ENCODE data around the gene AK1. TPM values are rescaled to one million over a fixed set of nuclear protein-coding genes. Genes with fewer than 3 reads are reported as not detected.

AK1 gene
- total RNA-seq, 1 donor, result 37.1 TPM

GRCh38 chr9:127909839-127910273, 32.4 kb upstream of the AK1 start:
- no peak for TF ChIP-seq CTCF (IDR thresholded peaks at IDR 0.05; ENCODE audit: insufficient read depth, low read depth, low read length)
- DNase-seq (ENCODE audit: low read depth), result no peak
- H3K4me3 ChIP-seq (ENCODE audit: low read depth, low read length), result no peak overlapping the region

GRCh38 chr9:127908660-127908926, 31.1 kb upstream of the AK1 start:
- no peak for TF ChIP-seq CTCF (IDR thresholded peaks at IDR 0.05; ENCODE audit: insufficient read depth, low read depth, low read length)
- no peak for DNase-seq (ENCODE audit: low read depth)
- no peak overlapping the region for H3K4me3 ChIP-seq (ENCODE audit: low read depth, low read length)

GRCh38 chr9:127907867-127908659, 30.6 kb upstream of the AK1 start:
- no peak for DNase-seq (ENCODE audit: low read depth)
- no peak for TF ChIP-seq CTCF (IDR thresholded peaks at IDR 0.05; ENCODE audit: insufficient read depth, low read depth, low read length)
- H3K4me3 ChIP-seq (ENCODE audit: low read depth, low read length), result no peak overlapping the region

- DNase-seq (ENCODE audit: low read depth), result no peak
- TF ChIP-seq CTCF (IDR thresholded peaks at IDR 0.05; ENCODE audit: insufficient read depth, low read depth, low read length), result no peak
- no peak overlapping the region for H3K4me3 ChIP-seq (ENCODE audit: low read depth, low read length)
Measured at GRCh38 chr9:127905788-127906191, 28.3 kb upstream of the AK1 start.

- no peak for TF ChIP-seq CTCF (IDR thresholded peaks at IDR 0.05; ENCODE audit: insufficient read depth, low read depth, low read length)
- no peak overlapping the region for H3K4me3 ChIP-seq (ENCODE audit: low read depth, low read length)
- no peak for DNase-seq (ENCODE audit: low read depth)
Measured at GRCh38 chr9:127905004-127905728, 27.7 kb upstream of the AK1 start.

GRCh38 chr9:127904561-127905003, 27.1 kb upstream of the AK1 start:
- H3K4me3 ChIP-seq (ENCODE audit: low read depth, low read length), result no peak overlapping the region
- no peak for DNase-seq (ENCODE audit: low read depth)
- TF ChIP-seq CTCF (IDR thresholded peaks at IDR 0.05; ENCODE audit: insufficient read depth, low read depth, low read length), result no peak
